Body of pancreas (tissue), 4 donors: ENCODE data around the gene PPTC7. TPM values are rescaled to one million over a fixed set of nuclear protein-coding genes. Genes with fewer than 3 reads are reported as not detected.
"Not testable (repeated sequence)": the region's sequence is repeated elsewhere in the genome, so short reads cannot be mapped to it uniquely, and the experiment has no call there.

Experiments used
- ATAC-seq: fragments of 150-250 bp; one replicate; pipeline ENCODE4 v1.9.1; 2016
- DNase-seq, 4 donors: peaks; one replicate each; pipeline ENCODE4 v3.0.0-alpha.2; 2019
- H3K27ac ChIP-seq, 4 donors: fragments of 200-600 bp; sonication (generic); 1 replicate in 3 of 4; 2 replicates in 1 of 4; pipeline versions ENCODE4 v1.5.1 to v1.6.1; 2016 to 2019; ENCODE audit warnings: mild to moderate bottlenecking in 1 of 4, mixed read lengths in 1 of 4, moderate library complexity in 1 of 4
- H3K27me3 ChIP-seq, 2 donors: fragments of 200-600 bp; sonication (generic); one replicate each; pipeline ENCODE4 v1.6.0; 2016; ENCODE audit warnings: mild to moderate bottlenecking in 1 of 2
- H3K36me3 ChIP-seq, 2 donors: fragments of 200-600 bp; sonication (generic); replicated peaks in 1 of 2; 2 replicates each; pipeline ENCODE4 v1.5.1; 2016; ENCODE audit warnings: low read depth in 2 of 2; ENCODE audit not compliant: insufficient read depth in 1 of 2
- H3K4me1 ChIP-seq: fragments of 200-600 bp; sonication (generic); one replicate; pipeline ENCODE4 v1.6.0; 2016
- H3K4me3 ChIP-seq, 2 donors: fragments of 200-600 bp; sonication (generic); 1 replicate in 1 of 2; 2 replicates in 1 of 2; pipeline ENCODE4 v1.5.1; 2016 to 2019
- H3K9me3 ChIP-seq, 3 donors: fragments of 200-600 bp; sonication (generic); 1 replicate in 2 of 3; 2 replicates in 1 of 3; pipeline ENCODE4 v1.5.1; 2016
- POLR2A ChIP-seq, 3 donors: fragments of 450-650 bp; IDR thresholded peaks; one replicate each; pipeline ENCODE4 v1.6.1; 2016; ENCODE audit warnings: antibody characterized with exemption in 3 of 3, mild to moderate bottlenecking in 2 of 3
- whole genome bisulfite sequencing, 2 donors: methylation state at CpG; one replicate each; pipeline ENCODE4 v1.1.5; 2017; 5-methylcytosine and 5-hydroxymethylcytosine counted together
- intact Hi-C: fragments of 100-400 bp; cut with DNase I; formaldehyde crosslinking; loops from one replicate; pipeline ENCODE4 v1.15.1; 2023
- total RNA-seq, 2 donors: library from RNA; depleted of rRNA; stranded (reverse); fragments of >200 nt; gene quantifications; one replicate each; pipeline ENCODE4 v1.1.0, GENCODE V29; 2016
- TF ChIP-seq, protein P1 (sequence below), 7 experiments: fragments of 450-650 bp in 4 of 7; fragments of 200-600 bp in 3 of 7; sonication (generic) in 3 of 7; IDR thresholded peaks; one replicate each; pipeline ENCODE4 v1.5.1; 2016 to 2019; ENCODE audit warnings: antibody characterized with exemption in 7 of 7

Gene PPTC7
- total RNA-seq, 2 donors from 2014 or later, result 10.1 to 10.5 TPM

GRCh38 chr12:110561471-110562201, 21.5 kb downstream of the PPTC7 start:
- Histone ChIP-seq H3K27me3 (no peaks in the 10 kb centered on the region), H3K9me3 (no peaks in the 10 kb centered on the region), H3K4me1 (peaks cover 39% of the 10 kb centered on the region), H3K36me3 (no peaks in the 10 kb centered on the region), H3K4me3 (no peak overlapping the region), H3K27ac (no peak overlapping the region)
- 88 to 93% methylated on average over 14 to 15 of the region's 15 CpGs for WGBS, 2 donors
- DNase-seq (no peak), ATAC-seq (no peak)
- intact Hi-C loops, result no loop called here
- no peak for TF ChIP-seq POLR2A (IDR thresholded peaks at IDR 0.05)
- TF ChIP-seq, protein P1, sequence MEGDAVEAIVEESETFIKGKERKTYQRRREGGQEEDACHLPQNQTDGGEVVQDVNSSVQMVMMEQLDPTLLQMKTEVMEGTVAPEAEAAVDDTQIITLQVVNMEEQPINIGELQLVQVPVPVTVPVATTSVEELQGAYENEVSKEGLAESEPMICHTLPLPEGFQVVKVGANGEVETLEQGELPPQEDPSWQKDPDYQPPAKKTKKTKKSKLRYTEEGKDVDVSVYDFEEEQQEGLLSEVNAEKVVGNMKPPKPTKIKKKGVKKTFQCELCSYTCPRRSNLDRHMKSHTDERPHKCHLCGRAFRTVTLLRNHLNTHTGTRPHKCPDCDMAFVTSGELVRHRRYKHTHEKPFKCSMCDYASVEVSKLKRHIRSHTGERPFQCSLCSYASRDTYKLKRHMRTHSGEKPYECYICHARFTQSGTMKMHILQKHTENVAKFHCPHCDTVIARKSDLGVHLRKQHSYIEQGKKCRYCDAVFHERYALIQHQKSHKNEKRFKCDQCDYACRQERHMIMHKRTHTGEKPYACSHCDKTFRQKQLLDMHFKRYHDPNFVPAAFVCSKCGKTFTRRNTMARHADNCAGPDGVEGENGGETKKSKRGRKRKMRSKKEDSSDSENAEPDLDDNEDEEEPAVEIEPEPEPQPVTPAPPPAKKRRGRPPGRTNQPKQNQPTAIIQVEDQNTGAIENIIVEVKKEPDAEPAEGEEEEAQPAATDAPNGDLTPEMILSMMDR (IDR thresholded peaks at IDR 0.05), result no peak

DNA sequence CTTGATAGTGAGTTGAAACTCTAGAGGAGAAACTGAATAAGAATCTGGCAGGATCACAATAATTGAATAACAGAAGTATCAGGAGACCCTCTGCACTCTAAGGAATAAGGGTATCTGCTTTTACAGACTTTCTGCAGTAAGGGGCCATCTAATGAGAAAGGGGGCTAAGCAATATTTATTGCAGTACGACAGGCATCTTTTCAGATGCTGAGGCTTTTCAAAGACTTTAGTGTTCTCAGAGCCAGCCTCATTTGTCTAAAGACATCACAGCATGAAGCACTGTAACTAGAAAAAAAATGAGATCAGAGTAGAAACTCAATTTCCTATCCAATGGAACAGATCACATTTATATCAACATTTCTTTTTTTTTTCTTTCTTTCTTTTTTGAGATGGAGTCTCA, 22.2 kb downstream of the PPTC7 start:
- no peak for DNase-seq
- no peak for ATAC-seq
- H3K9me3 ChIP-seq, result no peaks in the 10 kb centered on the region
- no peak overlapping the region for H3K4me3 ChIP-seq
- intact Hi-C loops, result no loop called here
- TF ChIP-seq, protein P1 (IDR thresholded peaks at IDR 0.05), result no peak
- TF ChIP-seq POLR2A (IDR thresholded peaks at IDR 0.05), result no peak
- H3K36me3 ChIP-seq, result no peaks in the 10 kb centered on the region
- H3K27me3 ChIP-seq, result no peaks in the 10 kb centered on the region
- WGBS, 2 donors, result 70 to 85% methylated on average over 1 of the region's 1 CpG
- H3K4me1 ChIP-seq, result peaks cover 39% of the 10 kb centered on the region
- H3K27ac ChIP-seq, result no peak overlapping the region

DNA sequence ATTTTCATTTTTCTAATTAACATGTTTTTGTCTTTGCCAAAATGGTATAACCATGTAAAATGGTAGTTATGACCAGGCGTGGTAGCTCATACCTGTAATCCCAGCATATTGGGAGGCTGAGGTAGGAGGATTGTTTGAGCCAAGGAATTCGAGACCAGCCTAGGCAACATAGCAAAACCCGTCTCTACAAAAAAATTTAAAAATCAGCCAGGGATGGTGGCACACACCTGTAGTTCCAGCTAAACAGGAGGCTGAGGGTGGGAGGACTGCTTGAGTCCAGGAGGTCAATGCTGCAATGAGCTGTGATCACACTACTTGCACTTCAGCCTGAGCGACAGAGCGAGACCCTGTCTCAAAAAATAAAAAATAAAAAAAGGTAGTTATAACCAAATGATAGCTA, 23.1 kb downstream of the PPTC7 start:
- ATAC-seq (no peak), DNase-seq (no peak)
- intact Hi-C loops, result no loop called here
- H3K27ac ChIP-seq, result no peak overlapping the region
- no peaks in the 10 kb centered on the region for H3K36me3 ChIP-seq
- H3K27me3 ChIP-seq, result no peaks in the 10 kb centered on the region
- no peak overlapping the region for H3K4me3 ChIP-seq
- no peaks in the 10 kb centered on the region for H3K9me3 ChIP-seq
- peaks cover 31% of the 10 kb centered on the region for H3K4me1 ChIP-seq
- no peak for TF ChIP-seq POLR2A (IDR thresholded peaks at IDR 0.05)
- TF ChIP-seq, protein P1 (IDR thresholded peaks at IDR 0.05), result no peak
- 95 to 96% methylated on average over 5 of the region's 5 CpGs for WGBS, 2 donors

DNA sequence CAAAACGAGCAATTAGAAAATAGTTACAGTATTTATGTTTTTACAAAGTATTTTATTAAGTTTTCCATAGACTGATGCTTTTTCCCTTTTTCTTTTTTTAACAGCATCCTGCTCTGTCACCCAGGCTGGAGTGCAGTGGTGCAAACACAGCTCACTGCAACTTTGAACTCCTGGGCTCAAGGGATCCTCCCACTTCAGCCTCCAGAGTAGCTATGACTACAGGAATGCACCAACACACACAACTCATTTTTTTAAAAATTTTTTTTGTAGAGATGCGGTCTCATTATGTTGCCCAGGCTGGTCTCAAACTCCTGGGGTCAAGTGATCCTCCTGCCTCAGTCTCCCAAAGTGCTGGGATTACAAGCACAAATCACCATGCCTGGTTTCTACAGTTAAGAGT, 24.2 kb downstream of the PPTC7 start:
- H3K27ac ChIP-seq, DNase-seq, H3K9me3 ChIP-seq, H3K36me3 ChIP-seq, ATAC-seq, H3K4me3 ChIP-seq, H3K27me3 ChIP-seq, intact Hi-C loops: not testable (repeated sequence)
- peaks cover 24% of the 10 kb centered on the region for H3K4me1 ChIP-seq
- WGBS, 2 donors, result 91 to 94% methylated on average over 2 of the region's 2 CpGs

GRCh38 chr12:110557300-110557699, 25.8 kb downstream of the PPTC7 start:
- H3K4me1 ChIP-seq, result peaks cover 9% of the 10 kb centered on the region
- intact Hi-C loops, result no loop called here
- no peaks in the 10 kb centered on the region for H3K9me3 ChIP-seq
- DNase-seq, result no peak
- no peaks in the 10 kb centered on the region for H3K27me3 ChIP-seq
- no peak overlapping the region for H3K27ac ChIP-seq
- TF ChIP-seq, protein P1 (IDR thresholded peaks at IDR 0.05), result no peak
- TF ChIP-seq POLR2A (IDR thresholded peaks at IDR 0.05), result no peak
- WGBS, 2 donors, result 86 to 93% methylated on average over 3 of the region's 3 CpGs
- no peak for ATAC-seq
- no peak overlapping the region for H3K4me3 ChIP-seq
- no peaks in the 10 kb centered on the region for H3K36me3 ChIP-seq
